ENCODE measurements around the gene PRKN.

The PRKN gene

DNA sequence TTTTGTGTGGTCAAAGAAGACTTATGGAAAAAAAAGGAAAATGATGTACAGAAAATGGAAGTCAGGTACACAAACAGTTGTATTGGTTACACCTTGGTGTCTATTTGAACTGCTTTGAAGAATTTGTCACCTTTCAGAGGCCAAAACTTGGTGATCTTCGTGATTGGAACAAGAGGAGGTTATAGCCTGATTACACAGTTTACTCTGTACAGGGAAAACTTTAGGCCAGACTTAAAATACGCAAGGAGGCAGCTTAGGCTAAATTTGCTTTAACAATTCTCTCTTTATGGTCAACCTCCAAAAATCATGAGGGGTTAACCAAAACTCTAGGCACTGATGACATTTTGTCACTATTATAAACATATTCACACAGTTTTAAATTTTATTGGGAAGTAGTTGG, 353.7 kb downstream of the PRKN start:
- CTCF ChIA-PET = no interaction called here
- TF ChIP-seq FOXA1 (IDR thresholded peaks at IDR 0.05) = no peak
- DNase-seq (ENCODE audit: extremely low spot score) = no peak
- POLR2A ChIA-PET = no interaction called here

DNA sequence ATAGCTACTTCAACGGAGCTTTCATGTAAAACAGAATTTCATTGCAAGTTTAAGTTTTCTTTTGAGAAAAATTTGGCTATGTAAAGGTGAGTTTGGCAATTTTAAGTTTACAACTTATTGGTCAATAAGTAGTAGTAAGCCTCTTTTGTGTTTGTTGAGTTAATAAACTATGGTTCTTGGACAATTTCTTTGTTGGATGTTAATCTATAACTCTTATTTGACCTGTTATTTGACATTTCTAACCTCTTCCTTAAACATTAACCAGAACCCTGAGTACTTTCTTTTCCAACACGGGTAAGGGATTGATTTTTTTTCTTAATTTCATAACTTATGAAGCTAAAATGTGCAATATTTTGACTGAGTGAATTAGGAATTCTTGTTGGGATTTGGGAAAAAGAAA, 354.4 kb downstream of the PRKN start:
- CTCF ChIA-PET = no interaction called here
- POLR2A ChIA-PET = no interaction called here
- no peak for TF ChIP-seq NFRKB (IDR thresholded peaks at IDR 0.05)
- no peak for TF ChIP-seq FOXK2 (IDR thresholded peaks at IDR 0.05)
- no peak for TF ChIP-seq LEF1 (IDR thresholded peaks at IDR 0.05; ENCODE audit: borderline replicate concordance)
- TF ChIP-seq, protein P1, sequence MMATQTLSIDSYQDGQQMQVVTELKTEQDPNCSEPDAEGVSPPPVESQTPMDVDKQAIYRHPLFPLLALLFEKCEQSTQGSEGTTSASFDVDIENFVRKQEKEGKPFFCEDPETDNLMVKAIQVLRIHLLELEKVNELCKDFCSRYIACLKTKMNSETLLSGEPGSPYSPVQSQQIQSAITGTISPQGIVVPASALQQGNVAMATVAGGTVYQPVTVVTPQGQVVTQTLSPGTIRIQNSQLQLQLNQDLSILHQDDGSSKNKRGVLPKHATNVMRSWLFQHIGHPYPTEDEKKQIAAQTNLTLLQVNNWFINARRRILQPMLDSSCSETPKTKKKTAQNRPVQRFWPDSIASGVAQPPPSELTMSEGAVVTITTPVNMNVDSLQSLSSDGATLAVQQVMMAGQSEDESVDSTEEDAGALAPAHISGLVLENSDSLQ (IDR thresholded peaks at IDR 0.05) = no peak
- TF ChIP-seq CTBP1 (IDR thresholded peaks at IDR 0.05; ENCODE audit: borderline replicate concordance) = no peak
- DNase-seq (ENCODE audit: extremely low spot score) = no peak

DNA sequence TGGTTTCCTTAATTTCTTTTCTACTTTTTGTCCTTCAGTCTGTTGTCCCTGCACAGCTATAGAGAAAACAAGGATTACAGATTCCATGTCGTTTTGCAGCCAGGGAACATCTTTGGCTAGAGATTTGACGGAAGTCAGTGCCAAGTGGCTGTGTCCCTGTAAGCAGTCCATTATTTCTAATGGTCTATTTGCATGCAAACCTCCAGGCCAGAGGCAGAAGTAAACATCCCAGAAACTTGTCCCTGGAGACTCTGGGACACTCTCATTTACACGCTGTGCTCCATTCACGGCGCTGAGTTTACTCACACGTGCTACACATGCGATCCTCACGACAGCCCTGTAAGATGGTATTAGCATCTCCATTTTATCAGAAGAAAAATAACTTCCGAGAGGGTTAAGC, 355.5 kb downstream of the PRKN start:
- DNase-seq (ENCODE audit: extremely low spot score) = no peak
- CTCF ChIA-PET = no interaction called here
- TF ChIP-seq FOXM1 (IDR thresholded peaks at IDR 0.05; ENCODE audit: borderline replicate concordance) (no peak), ZNF384 (IDR thresholded peaks at IDR 0.05) (no peak), HDGF (IDR thresholded peaks at IDR 0.05; ENCODE audit: borderline replicate concordance) (no peak), SUZ12 (IDR thresholded peaks at IDR 0.05) (no peak), FOXA1 (IDR thresholded peaks at IDR 0.05) (no peak), NFRKB (IDR thresholded peaks at IDR 0.05) (no peak), FOXK2 (IDR thresholded peaks at IDR 0.05) (no peak), TARDBP (IDR thresholded peaks at IDR 0.05) (no peak)
- POLR2A ChIA-PET = no interaction called here

DNA sequence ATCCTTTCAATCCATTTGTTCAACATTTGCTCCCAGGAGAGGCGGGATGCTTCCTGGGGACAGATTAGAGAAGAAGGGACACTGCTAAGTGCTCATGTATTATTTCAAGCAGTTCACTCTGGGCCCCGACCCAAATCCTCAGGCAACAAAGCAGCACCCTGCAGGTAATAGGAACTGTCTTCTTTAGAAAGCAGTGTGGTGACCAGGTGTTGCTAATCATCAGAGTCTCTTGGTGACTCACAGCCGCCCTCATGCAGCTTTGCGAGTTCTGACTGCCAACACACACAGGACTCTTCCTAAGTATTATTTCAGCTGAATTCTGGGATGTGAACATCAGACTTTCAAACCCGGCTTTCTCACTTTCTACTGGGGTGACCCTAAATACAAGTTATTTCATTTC, 356.4 kb downstream of the PRKN start:
- POLR2A ChIA-PET = no interaction called here
- no peak for TF ChIP-seq LEF1 (IDR thresholded peaks at IDR 0.05; ENCODE audit: borderline replicate concordance)
- TF ChIP-seq NFRKB (IDR thresholded peaks at IDR 0.05) = no peak
- no peak for TF ChIP-seq ZNF384 (IDR thresholded peaks at IDR 0.05)
- no peak for TF ChIP-seq TARDBP (IDR thresholded peaks at IDR 0.05)
- no peak for TF ChIP-seq SP1 (IDR thresholded peaks at IDR 0.05)
- no peak for TF ChIP-seq SUZ12 (IDR thresholded peaks at IDR 0.05)
- TF ChIP-seq HDGF (IDR thresholded peaks at IDR 0.05; ENCODE audit: borderline replicate concordance) = no peak
- CTCF ChIA-PET = no interaction called here
- no peak for DNase-seq (ENCODE audit: extremely low spot score)

DNA sequence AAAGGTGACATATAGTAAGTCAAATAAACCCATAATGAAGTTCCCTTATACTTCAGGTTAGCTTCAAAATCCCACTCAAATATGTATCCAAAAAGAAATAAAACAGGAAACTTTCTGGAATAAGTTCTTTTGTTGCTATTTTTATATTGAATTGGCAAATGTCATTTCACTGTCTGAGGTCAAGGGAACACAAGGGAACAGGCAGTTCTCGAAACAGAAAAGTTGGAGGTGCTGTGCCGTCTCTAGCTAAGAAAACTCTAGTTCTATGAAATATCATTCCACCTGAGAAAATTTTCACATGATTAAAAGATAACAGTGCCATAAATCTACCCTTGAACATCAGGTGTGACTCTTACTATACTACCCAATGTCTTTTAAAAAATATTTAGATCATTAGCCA, 358.5 kb downstream of the PRKN start:
- ChIA-PET CTCF (no interaction called here), POLR2A (no interaction called here)
- DNase-seq (ENCODE audit: extremely low spot score) = no peak
- TF ChIP-seq ZNF384 (IDR thresholded peaks at IDR 0.05) = no peak
- TF ChIP-seq FOXK2 (IDR thresholded peaks at IDR 0.05) = no peak
- no peak for TF ChIP-seq BHLHE40 (IDR thresholded peaks at IDR 0.05; ENCODE audit: borderline replicate concordance)
- TF ChIP-seq ARNT (IDR thresholded peaks at IDR 0.05) = no peak
- TF ChIP-seq HDGF (IDR thresholded peaks at IDR 0.05; ENCODE audit: borderline replicate concordance) = no peak
- TF ChIP-seq, protein P1 (IDR thresholded peaks at IDR 0.05) = no peak
- no peak for TF ChIP-seq L3MBTL2 (conservative IDR thresholded peaks at IDR 0.05)
- no peak for TF ChIP-seq SP1 (IDR thresholded peaks at IDR 0.05)
- no peak for TF ChIP-seq SUZ12 (IDR thresholded peaks at IDR 0.05)
- no peak for TF ChIP-seq FOXM1 (IDR thresholded peaks at IDR 0.05; ENCODE audit: borderline replicate concordance)
- no peak for TF ChIP-seq LEF1 (IDR thresholded peaks at IDR 0.05; ENCODE audit: borderline replicate concordance)
- TF ChIP-seq CTBP1 (IDR thresholded peaks at IDR 0.05; ENCODE audit: borderline replicate concordance) = no peak
- TF ChIP-seq NFRKB (IDR thresholded peaks at IDR 0.05) = no peak
- TF ChIP-seq TARDBP (IDR thresholded peaks at IDR 0.05) = no peak
- TF ChIP-seq FOXA1 (IDR thresholded peaks at IDR 0.05) = no peak

DNA sequence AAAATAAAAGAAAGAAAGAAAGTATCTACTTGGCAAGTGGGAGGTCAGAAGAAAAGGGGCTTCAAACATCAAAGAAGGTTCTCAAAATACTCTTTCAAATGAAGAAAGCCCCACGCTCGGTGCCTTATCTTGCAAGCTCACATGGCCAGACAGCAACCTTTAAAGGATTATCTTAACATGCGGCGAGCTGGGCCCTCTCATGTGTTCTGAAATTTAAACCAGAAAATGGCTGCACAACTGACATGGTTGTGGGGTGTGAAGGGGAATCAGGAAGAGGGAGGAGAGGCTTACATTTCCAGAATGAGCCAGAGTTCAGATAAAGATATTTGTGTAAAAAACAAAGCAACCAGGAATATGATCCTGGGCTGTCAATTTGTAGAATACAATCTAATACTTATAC, 363.1 kb downstream of the PRKN start:
- ChIA-PET POLR2A (no interaction called here), CTCF (no interaction called here)
- DNase-seq (ENCODE audit: extremely low spot score) = no peak
- TF ChIP-seq SUZ12 (IDR thresholded peaks at IDR 0.05) (no peak), ARNT (IDR thresholded peaks at IDR 0.05) (no peak), CTBP1 (IDR thresholded peaks at IDR 0.05; ENCODE audit: borderline replicate concordance) (no peak)

DNA sequence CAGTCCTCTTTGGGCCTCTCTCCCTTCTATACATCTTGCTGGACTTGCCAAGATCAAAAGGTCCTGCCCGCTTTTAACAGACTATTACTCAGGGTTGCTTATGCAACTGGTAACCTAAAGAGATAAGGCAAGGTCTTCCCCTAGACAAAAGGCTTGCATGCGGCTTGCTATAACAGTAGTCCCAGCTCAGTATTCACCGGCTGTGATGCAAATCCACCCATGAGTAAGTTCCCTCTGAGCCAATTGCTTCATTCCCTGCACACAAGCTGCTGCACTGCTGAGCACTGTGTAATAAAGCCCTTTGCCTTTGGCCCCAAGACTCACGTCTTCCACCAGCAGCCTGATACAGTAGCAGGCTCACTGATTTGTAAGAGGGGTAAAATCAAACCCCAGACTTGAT, 363.8 kb downstream of the PRKN start:
- TF ChIP-seq HDGF (IDR thresholded peaks at IDR 0.05; ENCODE audit: borderline replicate concordance) = no peak
- TF ChIP-seq SUZ12 (IDR thresholded peaks at IDR 0.05) = no peak
- no peak for TF ChIP-seq LEF1 (IDR thresholded peaks at IDR 0.05; ENCODE audit: borderline replicate concordance)
- TF ChIP-seq CTBP1 (IDR thresholded peaks at IDR 0.05; ENCODE audit: borderline replicate concordance) = no peak
- TF ChIP-seq ELF4 (IDR thresholded peaks at IDR 0.05) = no peak
- TF ChIP-seq SP1 (IDR thresholded peaks at IDR 0.05) = no peak
- TF ChIP-seq FOXA1 (IDR thresholded peaks at IDR 0.05) = no peak
- no peak for TF ChIP-seq NFRKB (IDR thresholded peaks at IDR 0.05)
- no peak for TF ChIP-seq L3MBTL2 (conservative IDR thresholded peaks at IDR 0.05)
- TF ChIP-seq ZNF384 (IDR thresholded peaks at IDR 0.05) = no peak
- no peak for TF ChIP-seq TARDBP (IDR thresholded peaks at IDR 0.05)
- no peak for TF ChIP-seq BHLHE40 (IDR thresholded peaks at IDR 0.05; ENCODE audit: borderline replicate concordance)
- no peak for TF ChIP-seq FOXM1 (IDR thresholded peaks at IDR 0.05; ENCODE audit: borderline replicate concordance)
- TF ChIP-seq, protein P1 (IDR thresholded peaks at IDR 0.05) = no peak
- no peak for TF ChIP-seq FOXK2 (IDR thresholded peaks at IDR 0.05)
- no peak for TF ChIP-seq ARNT (IDR thresholded peaks at IDR 0.05)
- CTCF ChIA-PET = no interaction called here
- POLR2A ChIA-PET = no interaction called here
- no peak for DNase-seq (ENCODE audit: extremely low spot score)

Measured in HEK293T (cell line).